NCI-H345 (cell line): ENCODE data around the gene SLIT3.

Experiments
- DNase-seq: peaks from one replicate; lab custom pipeline; 2025; lab: John Stamatoyannopoulos, UW

SLIT3 gene

DNA sequence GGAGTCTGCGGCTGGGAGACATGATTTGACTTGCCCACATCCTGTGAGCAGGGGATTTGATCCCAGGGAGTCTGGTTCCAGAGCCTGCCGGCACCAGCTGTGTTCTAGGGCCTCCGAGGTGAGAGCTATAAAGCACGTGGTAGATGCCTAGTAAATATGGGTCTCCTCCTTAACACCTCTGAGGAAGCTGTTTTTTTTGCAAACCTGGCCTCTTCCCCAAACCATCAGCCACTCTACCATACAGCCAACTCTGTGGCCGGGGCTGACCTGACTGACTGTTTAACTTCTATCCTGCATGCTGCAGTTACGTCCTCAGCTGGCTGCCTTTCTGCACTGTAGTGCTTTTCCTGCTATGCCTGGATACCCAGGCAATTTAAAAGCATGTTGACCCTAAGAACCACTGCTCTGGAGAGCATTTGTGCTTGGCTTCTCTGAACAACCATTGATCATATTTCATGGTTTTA lies 220.5 kb downstream of the SLIT3 start:
- DNase-seq: no peak

DNA sequence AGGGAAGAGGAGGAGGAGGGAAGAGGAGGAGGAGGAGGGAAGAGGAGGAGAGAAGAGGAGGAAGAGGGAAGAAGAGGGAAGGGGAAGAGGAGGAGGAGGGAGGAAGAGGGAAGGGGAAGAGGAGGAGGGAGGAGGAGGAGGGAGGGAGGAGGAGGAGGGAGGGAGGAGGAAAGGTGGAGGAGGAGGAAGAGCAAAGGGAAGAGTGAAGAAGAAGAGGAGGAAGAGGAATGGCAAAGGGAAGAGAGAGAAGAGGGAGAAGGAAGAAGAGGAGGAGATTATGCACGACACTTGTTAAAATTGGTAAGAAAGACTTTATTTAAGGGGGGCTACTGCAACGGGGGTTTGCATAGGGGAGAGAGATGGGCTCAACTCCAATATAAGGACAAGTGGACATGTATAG lies 221.2 kb downstream of the SLIT3 start:
- no peak for DNase-seq

GRCh38 chr5:169074839-169075238 lies 226.1 kb downstream of the SLIT3 start:
- DNase-seq: no peak

DNA sequence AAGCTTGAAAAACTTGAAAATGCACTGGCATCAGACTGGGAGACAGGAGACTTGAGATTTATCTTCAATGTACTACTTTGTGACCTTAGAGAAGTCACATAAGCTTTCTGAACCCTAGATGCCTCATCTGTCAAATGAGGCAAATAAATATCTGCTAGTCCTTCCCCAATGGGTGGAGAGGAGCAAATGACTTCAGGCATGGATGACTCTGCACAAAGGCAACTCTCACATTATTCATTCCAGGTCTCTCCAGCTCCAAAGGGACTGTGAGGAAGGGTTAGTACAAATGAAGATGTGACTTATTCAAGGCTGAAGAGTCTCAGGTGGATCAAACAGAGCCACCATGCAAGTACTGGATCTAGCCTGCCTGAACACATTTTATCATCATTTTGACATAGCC lies 228.7 kb downstream of the SLIT3 start:
- no peak for DNase-seq

DNA sequence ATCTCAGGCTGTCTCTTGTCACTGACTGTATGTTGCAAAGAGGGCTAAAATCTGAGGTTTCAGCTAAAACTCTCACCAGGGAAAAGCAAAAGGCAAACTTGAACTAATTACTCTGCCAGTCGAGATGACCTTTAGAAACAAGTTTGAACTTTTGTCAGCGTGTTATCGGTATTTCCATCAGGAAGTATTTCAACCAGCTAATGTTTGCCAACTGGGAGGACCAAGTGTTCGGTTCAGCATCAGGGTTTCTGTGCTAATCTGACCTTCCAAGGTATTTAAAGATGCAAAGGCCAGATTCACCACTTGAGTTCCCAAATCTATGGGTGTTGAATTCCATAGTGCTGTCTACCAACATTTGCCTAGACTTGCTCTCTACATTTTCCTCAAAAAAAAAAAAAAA lies 230.5 kb downstream of the SLIT3 start:
- no peak for DNase-seq

GRCh38 chr5:169067751-169068173 lies 233.2 kb downstream of the SLIT3 start:
- no peak for DNase-seq

DNA sequence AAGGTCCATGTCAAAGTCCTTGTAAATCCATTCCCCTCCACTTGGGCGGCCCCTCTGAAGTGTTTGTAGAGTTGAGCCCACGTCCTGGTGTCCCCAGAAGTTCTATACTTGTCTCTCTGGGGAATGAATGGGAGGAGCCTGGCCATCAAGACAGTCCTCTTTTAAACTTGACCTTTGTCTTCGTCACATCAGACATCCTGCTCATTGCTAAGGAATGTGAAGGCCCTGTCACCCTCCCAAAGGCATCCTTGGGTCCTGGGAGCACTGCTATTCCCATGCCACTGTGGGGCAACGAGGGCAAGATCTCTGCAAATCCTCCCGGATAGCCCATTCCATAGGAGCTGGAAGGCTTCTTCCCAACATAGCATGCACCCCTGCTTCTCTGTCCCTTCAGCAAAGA lies 235.5 kb downstream of the SLIT3 start:
- no peak for DNase-seq

GRCh38 chr5:169064093-169064492 lies 236.8 kb downstream of the SLIT3 start:
- no peak for DNase-seq

DNA sequence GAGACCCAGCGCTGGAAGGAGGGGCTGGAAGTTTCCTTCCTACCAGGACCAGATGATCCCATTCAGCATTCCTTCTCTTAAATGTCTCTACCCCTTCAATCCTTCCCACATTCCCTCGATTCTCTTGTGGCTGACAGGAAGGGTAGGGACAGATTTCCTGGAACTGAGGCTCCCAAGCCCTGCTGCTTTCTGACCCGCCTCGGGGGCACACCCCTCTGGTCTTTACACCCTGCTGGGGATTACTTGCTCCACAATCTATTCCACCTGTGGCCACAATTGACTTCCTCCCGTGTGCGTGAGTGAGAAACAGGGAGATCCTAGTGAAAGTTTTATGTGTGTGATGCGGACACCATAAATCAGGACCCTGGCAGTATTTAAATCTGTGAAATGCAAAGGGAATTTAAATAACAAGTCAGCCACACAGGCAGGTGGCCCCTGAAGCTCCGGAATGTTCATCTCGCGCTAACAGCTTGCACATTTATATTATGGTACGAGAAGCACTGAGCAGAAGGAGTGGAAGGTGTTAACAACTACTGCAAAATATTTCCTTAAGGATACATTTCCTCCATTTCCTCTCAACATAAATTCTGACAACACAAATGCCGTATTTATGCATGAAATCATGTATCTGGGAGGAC lies 237.5 kb downstream of the SLIT3 start:
- no peak for DNase-seq

GRCh38 chr5:169062690-169063089 lies 238.2 kb downstream of the SLIT3 start:
- no peak for DNase-seq

GRCh38 chr5:169054506-169054905 lies 246.4 kb downstream of the SLIT3 start:
- no peak for DNase-seq

DNA sequence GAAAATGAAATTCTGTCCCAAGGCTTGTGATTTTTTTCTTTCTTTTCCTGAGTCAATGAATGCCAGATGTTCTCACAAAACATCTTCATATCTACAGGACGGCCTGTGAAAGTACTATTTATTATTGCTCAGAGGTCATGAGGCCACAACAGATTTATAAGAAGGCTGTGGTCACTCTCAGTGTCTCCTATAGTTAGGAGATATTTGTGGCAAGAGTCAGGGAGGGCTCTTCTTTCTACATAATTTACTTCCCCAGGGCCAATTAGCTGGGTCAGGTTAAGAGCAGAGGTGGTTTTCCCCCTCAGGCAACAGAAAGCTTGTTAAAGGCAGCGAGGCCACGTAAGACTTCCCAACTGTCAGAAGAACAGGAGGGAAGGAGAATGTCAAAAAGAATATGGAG lies 248.7 kb downstream of the SLIT3 start:
- no peak for DNase-seq

DNA sequence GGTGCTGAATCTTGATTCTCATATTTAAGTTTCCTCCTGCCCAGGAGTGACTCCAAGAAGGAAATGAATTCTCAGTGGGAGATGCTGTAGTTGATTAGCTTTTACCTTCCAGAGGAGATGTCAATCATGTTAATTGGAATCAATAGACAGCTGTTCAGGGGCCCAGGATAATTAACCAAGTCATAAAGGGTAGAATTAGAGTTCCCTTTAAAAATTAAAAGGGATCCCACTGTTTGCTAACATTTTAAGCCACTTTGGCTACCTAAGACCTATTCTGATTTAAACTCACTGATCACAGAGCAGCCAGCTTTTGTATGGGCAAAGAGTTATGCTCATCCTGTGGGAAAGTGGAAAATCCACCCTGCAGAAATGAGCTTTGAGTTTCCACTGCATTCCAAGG lies 249.6 kb downstream of the SLIT3 start:
- DNase-seq: no peak

- no peak for DNase-seq
These were observed 250.3 kb downstream of the SLIT3 start for GRCh38 chr5:169050636-169051035.

DNA sequence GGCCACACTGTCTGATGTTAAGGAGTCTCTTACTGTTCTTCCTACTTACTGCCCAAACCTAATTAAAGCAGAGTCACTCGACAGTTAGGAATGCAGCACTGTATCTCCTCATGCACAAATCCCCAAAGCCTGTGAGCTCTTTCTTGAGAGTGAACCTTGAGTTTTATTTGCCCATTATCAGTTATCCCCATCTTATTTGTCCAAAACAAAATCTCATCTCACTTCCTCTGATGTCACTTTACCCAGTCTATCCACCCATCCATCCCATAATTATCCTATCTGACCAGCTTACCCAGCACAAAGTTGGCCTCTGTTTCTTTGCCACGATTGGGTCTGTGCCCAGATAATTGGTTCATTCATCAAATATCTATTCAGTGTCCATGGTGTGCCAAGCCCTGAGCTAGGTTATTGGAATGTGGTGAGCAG lies 250.8 kb downstream of the SLIT3 start:
- DNase-seq: no peak

DNA sequence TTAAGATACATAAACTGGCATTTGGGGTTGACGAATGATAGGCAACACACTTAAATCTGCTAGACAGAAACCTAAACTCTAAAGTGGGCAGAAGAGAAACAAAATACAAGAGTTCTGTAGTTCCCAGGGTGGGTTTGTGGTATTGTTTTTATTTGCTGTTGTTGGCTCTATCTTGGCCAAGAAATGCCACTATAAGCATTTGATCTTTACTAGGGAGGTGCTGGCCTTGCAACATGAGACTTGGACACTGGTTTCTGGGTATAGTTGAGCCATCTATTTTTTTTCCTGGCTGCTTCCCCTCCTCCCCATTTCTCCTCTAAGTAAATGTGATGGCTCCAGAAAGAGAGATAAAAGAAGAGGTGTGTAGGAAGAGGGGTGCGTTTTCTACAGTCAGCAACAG lies 251.2 kb downstream of the SLIT3 start:
- DNase-seq: no peak

DNA sequence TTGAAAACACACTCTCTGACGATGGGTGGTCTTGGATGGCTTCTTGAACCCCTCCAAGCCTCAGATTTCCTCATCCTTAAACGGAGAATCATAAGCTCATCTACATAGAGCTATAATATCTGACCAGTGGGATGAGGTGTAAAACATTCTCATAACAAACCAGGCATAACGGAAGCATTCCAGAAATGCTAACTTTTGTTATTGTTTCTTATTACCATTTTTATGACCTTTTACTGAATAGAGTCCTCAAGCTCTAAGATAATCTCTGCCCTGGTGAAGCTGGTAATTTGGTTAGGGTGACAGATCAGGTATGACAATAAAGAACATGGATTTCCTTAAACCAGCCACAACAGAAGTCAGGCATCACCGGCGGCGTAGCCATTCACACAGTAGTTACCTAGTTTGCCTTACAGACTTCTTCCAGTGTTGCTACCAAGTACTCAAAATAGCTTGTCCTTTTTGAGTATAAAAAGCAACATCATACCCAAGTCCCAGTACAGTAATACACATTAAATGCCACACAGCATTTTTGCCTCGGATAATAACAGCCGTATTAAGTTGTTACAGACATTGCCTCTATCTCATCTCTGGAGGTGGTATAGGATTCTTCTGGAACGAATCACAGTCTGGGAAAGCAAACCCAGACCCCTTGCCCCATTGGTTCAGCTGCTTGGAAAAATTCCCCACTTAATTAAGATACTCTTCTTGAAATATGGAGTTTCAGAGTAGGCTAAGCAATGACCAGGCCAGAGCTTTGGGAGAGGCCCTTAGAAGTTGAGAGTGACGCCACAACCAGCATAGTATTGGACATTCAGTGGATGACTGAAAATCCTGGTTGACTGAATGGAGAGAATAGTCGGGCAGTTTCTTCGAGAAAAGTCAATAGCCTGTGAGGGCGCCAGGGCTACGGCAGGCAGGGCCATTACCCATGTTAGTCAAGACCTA lies 252.5 kb downstream of the SLIT3 start:
- no peak for DNase-seq

- no peak for DNase-seq
These were observed 256.0 kb downstream of the SLIT3 start for GRCh38 chr5:169044962-169045361.

- DNase-seq: no peak
These were observed 259.8 kb downstream of the SLIT3 start for GRCh38 chr5:169041180-169041579.

DNA sequence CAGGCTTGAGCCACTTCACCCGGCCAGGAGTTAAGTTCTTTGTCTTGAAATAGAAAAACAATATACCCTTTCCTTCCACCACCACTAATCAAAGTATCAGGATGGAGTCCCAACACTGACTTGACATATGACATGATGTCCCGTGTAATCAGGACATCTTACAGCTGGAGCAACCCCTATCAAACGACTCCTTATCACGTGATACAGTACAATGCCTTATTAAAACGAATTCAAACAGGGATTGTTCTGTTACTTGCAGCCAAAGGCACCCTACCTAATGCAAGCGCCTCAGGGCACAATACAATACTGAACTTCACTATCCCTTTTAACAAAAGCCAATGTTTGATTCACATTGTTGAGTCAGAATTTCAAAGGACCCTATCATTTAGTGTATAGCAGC lies 261.3 kb downstream of the SLIT3 start:
- no peak for DNase-seq

DNA sequence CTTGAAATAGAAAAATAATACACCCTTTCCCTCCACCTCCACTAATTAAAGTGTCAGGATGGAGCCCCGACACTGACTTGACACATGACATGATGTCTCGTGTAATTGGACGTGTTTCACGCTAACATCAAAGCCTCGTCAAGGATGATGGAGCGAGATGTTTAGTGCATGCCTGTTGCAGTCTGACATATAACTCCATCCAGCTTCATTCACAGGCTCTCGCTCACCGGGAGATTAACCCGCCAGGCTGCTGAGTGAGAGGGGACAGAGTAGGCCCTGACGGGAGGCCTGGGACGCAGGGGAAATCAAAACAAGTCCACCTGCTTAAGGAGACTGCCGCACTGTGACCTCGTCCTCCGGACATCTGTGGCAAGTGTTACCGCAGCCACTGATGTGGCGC lies 263.5 kb downstream of the SLIT3 start:
- no peak for DNase-seq

DNA sequence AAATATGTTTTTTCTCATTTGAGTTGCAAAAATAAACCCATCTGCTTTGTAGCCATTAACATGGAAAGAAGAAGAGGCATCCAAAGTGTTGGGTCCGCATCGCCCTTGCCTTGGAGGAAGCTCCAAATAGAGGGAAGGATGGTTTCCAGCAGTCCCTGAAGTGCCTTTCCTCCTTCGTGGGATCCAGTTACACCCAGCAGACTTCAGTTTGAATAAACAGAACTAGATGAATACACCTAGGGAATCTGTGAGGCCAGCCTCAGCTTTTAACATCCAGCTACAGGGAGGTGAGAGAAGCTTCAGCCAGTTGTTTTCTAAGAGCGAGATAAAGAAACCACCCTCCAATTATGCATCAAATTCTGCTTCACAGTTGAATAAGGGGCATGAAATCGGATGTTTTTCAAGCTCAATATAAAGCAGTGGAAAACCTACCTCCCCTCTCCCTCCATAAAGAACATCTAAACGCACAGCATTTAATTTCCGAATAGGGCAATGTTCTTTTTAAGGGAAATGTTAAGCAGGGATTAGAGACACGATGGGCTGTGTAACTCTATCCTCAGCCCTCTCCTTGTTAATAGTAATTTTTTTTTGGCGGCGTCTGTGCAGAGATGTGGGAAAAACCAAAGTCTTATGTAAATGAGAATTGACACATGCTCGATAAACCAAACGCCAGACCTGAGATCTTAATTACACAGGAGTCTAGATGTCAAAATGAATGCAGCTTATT lies 264.7 kb downstream of the SLIT3 start:
- no peak for DNase-seq
